HEK293 (cell line): Measurements from ENCODE around the gene ATRAID.

Source experiments
- CTCF ChIA-PET: fragments of 350-600 bp; formaldehyde crosslinking; extraction: SDS; loops from one replicate; lab custom pipeline; 2021; ENCODE audit warnings: antibody characterized with exemption; lab: Yijun Ruan, JAX
- POLR2A ChIA-PET: fragments of 300-600 bp; formaldehyde crosslinking; extraction: SDS; loops from one replicate; lab custom pipeline; 2020; ENCODE audit warnings: antibody characterized with exemption, inconsistent platforms; lab: Yijun Ruan, JAX
- H3K27ac ChIP-seq: fragments of 200-500 bp; sonication (Bioruptor generic); 2 replicates; pipeline ENCODE4 v1.5.1; 2014; ENCODE audit warnings: low read depth, low read length, control low read depth, inconsistent platforms; ENCODE audit errors: extremely low read depth
- H3K36me3 ChIP-seq, 2 experiments: fragments of 200-500 bp in 1 of 2; sonication (Bioruptor generic) in 1 of 2; 1 replicate in 1 of 2; 2 replicates in 1 of 2; pipeline ENCODE4 v1.5.1; 2014 to 2017; ENCODE audit warnings: inconsistent platforms in 2 of 2, low read length in 2 of 2; ENCODE audit not compliant: control insufficient read depth in 2 of 2, insufficient read depth in 1 of 2
- H3K4me1 ChIP-seq: fragments of 200-500 bp; sonication (Bioruptor generic); 2 replicates; pipeline ENCODE4 v1.5.1; 2014; ENCODE audit warnings: mild to moderate bottlenecking, low read length, inconsistent platforms; ENCODE audit not compliant: control insufficient read depth, insufficient read depth
- H3K4me3 ChIP-seq: 2 replicates; pipeline ENCODE4 v1.5.1; 2011; ENCODE audit warnings: low read depth, mild to moderate bottlenecking, control low read depth, low read length, moderate library complexity
- H3K9me3 ChIP-seq: fragments of 200-500 bp; sonication (Bioruptor generic); 2 replicates; pipeline ENCODE4 v1.5.1; 2014; ENCODE audit warnings: low read depth, low read length, inconsistent platforms; ENCODE audit not compliant: control insufficient read depth, insufficient read depth
- BCL11B ChIP-seq: fragments of 450-650 bp; formaldehyde crosslinking; IDR thresholded peaks from 2 replicates; pipeline ENCODE4 v1.5.1; 2016; ENCODE audit warnings: low read depth, missing biosample characterization, missing genetic modification characterization
- HOXA7 ChIP-seq: sonication (generic); formaldehyde crosslinking; IDR thresholded peaks from 2 replicates; pipeline ENCODE4 v1.8.1; 2022; ENCODE audit warnings: missing genetic modification reagents, borderline replicate concordance
- KLF10 ChIP-seq: fragments of 450-650 bp; IDR thresholded peaks from 2 replicates; pipeline ENCODE4 v1.5.1; 2018; ENCODE audit warnings: missing biosample characterization, mild to moderate bottlenecking, missing genetic modification characterization
- KLF16 ChIP-seq: fragments of 450-650 bp; formaldehyde crosslinking; IDR thresholded peaks from 2 replicates; pipeline ENCODE4 v1.5.1; 2017; ENCODE audit warnings: missing biosample characterization, missing genetic modification characterization
- PRDM1 ChIP-seq: fragments of 450-650 bp; formaldehyde crosslinking; IDR thresholded peaks from 2 replicates; pipeline ENCODE4; 2016; ENCODE audit warnings: missing biosample characterization, missing genetic modification characterization
- RBAK ChIP-seq: fragments of 450-650 bp; formaldehyde crosslinking; IDR thresholded peaks from 2 replicates; pipeline ENCODE4 v1.5.1; 2016; ENCODE audit warnings: missing biosample characterization, missing genetic modification characterization
- ZEB2 ChIP-seq: fragments of 450-650 bp; formaldehyde crosslinking; IDR thresholded peaks from 2 replicates; pipeline ENCODE4 v1.5.1; 2016; ENCODE audit warnings: missing biosample characterization, missing genetic modification characterization
- ZNF10 ChIP-seq: fragments of 450-650 bp; formaldehyde crosslinking; IDR thresholded peaks from 2 replicates; pipeline ENCODE4 v1.5.1; 2017; ENCODE audit warnings: missing biosample characterization, missing genetic modification characterization
- ZNF133 ChIP-seq: fragments of 450-650 bp; formaldehyde crosslinking; IDR thresholded peaks from 2 replicates; pipeline ENCODE4 v1.5.1; 2016; ENCODE audit warnings: missing biosample characterization, missing genetic modification characterization
- ZNF473 ChIP-seq: fragments of 450-650 bp; formaldehyde crosslinking; IDR thresholded peaks from 2 replicates; pipeline ENCODE4 v1.5.1; 2017; ENCODE audit warnings: missing biosample characterization, missing genetic modification characterization
- ZNF677 ChIP-seq: fragments of 450-650 bp; IDR thresholded peaks from 2 replicates; pipeline ENCODE4 v1.5.0; 2018; ENCODE audit warnings: missing biosample characterization, mild to moderate bottlenecking, missing genetic modification characterization, moderate library complexity
- ZNF747 ChIP-seq: fragments of 450-650 bp; formaldehyde crosslinking; IDR thresholded peaks from 2 replicates; pipeline ENCODE4 v1.5.1; 2016; ENCODE audit warnings: missing biosample characterization, missing genetic modification characterization
- ZNF76 ChIP-seq: fragments of 450-650 bp; formaldehyde crosslinking; IDR thresholded peaks from 2 replicates; pipeline ENCODE4; 2016; ENCODE audit warnings: low read depth, missing biosample characterization, missing genetic modification characterization, borderline replicate concordance
- TF ChIP-seq, protein P1 (sequence below): fragments of 450-650 bp; formaldehyde crosslinking; IDR thresholded peaks from 2 replicates; pipeline ENCODE4 v1.5.1; 2017; ENCODE audit warnings: missing biosample characterization, missing genetic modification characterization
- TF ChIP-seq, protein P2 (sequence below): fragments of 450-650 bp; formaldehyde crosslinking; IDR thresholded peaks from 2 replicates; pipeline ENCODE4 v1.5.1; 2016; ENCODE audit warnings: missing biosample characterization, missing genetic modification characterization
- TF ChIP-seq, protein P3 (sequence below): fragments of 450-650 bp; formaldehyde crosslinking; conservative IDR thresholded peaks from 2 replicates; pipeline ENCODE4 v1.5.1; 2016; ENCODE audit warnings: low read depth, missing biosample characterization, missing genetic modification characterization
- TF ChIP-seq, protein P4 (sequence below): fragments of 450-650 bp; formaldehyde crosslinking; IDR thresholded peaks from 2 replicates; pipeline ENCODE4 v1.5.1; 2017; ENCODE audit warnings: missing biosample characterization, missing genetic modification characterization

ATRAID gene

DNA sequence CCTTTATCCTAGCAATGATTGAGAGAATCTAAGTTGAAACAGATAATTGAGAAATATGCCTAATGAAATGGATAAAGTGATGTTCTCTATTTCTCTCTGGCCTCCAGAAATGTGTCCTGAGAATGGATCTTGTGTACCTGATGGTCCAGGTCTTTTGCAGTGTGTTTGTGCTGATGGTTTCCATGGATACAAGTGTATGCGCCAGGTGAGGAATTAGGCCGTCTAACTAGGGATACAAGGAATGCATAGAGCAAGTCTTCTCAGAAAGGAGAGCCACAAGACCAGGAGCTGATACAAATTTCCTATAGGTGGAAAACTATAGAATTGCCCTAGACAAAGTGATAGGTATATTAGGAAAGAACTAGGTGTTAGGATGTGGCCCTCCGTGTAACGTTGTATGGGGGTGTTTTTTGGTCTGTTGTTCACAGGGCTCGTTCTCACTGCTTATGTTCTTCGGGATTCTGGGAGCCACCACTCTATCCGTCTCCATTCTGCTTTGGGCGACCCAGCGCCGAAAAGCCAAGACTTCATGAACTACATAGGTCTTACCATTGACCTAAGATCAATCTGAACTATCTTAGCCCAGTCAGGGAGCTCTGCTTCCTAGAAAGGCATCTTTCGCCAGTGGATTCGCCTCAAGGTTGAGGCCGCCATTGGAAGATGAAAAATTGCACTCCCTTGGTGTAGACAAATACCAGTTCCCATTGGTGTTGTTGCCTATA is 4.7 kb downstream of the ATRAID start:
- TF ChIP-seq KLF16 (tag by site-specific recombination) (no peak), RBAK (no peak), ZNF677 (no peak), ZNF747 (tag by site-specific recombination) (no peak), KLF10 (tag by site-specific recombination) (no peak), BCL11B (no peak), ZNF133 (tag by site-specific recombination) (no peak), ZEB2 (tag by site-specific recombination) (no peak), ZNF10 (tag by site-specific recombination) (no peak), PRDM1 (tag by site-specific recombination) (no peak), HOXA7 (CRISPR knock-in tag) (no peak), ZNF76 (tag by site-specific recombination) (no peak), ZNF473 (tag by site-specific recombination) (no peak)
- TF ChIP-seq, protein P1, sequence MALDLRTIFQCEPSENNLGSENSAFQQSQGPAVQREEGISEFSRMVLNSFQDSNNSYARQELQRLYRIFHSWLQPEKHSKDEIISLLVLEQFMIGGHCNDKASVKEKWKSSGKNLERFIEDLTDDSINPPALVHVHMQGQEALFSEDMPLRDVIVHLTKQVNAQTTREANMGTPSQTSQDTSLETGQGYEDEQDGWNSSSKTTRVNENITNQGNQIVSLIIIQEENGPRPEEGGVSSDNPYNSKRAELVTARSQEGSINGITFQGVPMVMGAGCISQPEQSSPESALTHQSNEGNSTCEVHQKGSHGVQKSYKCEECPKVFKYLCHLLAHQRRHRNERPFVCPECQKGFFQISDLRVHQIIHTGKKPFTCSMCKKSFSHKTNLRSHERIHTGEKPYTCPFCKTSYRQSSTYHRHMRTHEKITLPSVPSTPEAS (tag by site-specific recombination): no peak
- TF ChIP-seq, protein P2, sequence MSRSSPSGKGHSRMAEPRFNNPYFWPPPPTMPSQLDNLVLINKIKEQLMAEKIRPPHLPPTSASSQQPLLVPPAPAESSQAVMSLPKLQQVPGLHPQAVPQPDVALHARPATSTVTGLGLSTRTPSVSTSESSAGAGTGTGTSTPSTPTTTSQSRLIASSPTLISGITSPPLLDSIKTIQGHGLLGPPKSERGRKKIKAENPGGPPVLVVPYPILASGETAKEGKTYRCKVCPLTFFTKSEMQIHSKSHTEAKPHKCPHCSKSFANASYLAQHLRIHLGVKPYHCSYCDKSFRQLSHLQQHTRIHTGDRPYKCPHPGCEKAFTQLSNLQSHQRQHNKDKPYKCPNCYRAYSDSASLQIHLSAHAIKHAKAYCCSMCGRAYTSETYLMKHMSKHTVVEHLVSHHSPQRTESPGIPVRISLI (tag by site-specific recombination): no peak
- TF ChIP-seq, protein P3, sequence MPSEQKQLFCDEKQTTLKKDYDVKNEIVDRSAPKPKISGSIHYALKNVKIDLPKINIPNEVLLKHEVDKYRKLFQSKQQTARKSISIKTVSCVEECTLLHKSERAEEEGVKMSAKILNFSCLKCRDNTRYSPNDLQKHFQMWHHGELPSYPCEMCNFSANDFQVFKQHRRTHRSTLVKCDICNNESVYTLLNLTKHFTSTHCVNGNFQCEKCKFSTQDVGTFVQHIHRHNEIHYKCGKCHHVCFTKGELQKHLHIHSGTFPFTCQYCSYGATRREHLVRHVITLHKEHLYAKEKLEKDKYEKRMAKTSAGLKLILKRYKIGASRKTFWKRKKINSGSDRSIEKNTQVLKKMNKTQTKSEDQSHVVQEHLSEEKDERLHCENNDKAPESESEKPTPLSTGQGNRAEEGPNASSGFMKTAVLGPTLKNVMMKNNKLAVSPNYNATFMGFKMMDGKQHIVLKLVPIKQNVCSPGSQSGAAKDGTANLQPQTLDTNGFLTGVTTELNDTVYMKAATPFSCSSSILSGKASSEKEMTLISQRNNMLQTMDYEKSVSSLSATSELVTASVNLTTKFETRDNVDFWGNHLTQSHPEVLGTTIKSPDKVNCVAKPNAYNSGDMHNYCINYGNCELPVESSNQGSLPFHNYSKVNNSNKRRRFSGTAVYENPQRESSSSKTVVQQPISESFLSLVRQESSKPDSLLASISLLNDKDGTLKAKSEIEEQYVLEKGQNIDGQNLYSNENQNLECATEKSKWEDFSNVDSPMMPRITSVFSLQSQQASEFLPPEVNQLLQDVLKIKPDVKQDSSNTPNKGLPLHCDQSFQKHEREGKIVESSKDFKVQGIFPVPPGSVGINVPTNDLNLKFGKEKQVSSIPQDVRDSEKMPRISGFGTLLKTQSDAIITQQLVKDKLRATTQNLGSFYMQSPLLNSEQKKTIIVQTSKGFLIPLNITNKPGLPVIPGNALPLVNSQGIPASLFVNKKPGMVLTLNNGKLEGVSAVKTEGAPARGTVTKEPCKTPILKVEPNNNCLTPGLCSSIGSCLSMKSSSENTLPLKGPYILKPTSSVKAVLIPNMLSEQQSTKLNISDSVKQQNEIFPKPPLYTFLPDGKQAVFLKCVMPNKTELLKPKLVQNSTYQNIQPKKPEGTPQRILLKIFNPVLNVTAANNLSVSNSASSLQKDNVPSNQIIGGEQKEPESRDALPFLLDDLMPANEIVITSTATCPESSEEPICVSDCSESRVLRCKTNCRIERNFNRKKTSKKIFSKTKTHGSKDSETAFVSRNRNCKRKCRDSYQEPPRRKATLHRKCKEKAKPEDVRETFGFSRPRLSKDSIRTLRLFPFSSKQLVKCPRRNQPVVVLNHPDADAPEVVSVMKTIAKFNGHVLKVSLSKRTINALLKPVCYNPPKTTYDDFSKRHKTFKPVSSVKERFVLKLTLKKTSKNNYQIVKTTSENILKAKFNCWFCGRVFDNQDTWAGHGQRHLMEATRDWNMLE (tag by site-specific recombination): no peak
- TF ChIP-seq, protein P4, sequence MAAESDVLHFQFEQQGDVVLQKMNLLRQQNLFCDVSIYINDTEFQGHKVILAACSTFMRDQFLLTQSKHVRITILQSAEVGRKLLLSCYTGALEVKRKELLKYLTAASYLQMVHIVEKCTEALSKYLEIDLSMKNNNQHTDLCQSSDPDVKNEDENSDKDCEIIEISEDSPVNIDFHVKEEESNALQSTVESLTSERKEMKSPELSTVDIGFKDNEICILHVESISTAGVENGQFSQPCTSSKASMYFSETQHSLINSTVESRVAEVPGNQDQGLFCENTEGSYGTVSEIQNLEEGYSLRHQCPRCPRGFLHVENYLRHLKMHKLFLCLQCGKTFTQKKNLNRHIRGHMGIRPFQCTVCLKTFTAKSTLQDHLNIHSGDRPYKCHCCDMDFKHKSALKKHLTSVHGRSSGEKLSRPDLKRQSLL (tag by site-specific recombination): no peak
- CTCF ChIA-PET: interaction anchor here (1.4 kb wide), 1 partner anchor 11 kb away, joined by 4 read pairs; no protein-coding TSS in a partner anchor

More for the DNA sequence above, 4.7 kb downstream of the ATRAID start:
- POLR2A ChIA-PET: interaction anchor here (0.6 to 1.5 kb wide), 4 partner anchors 9 to 166 kb away, joined by 3 read pairs; no protein-coding TSS in a partner anchor
- Histone ChIP-seq H3K9me3 (no peaks in the 10 kb centered on the region), H3K4me1 (no peaks in the 10 kb centered on the region; the same call in 1 of the 2 replicates), H3K36me3 (peaks cover 20 to 71% of the 10 kb centered on the region in 2 experiments; a peak in 2 of 3 replicates), H3K27ac (no peak overlapping the region), H3K4me3 (peak overlapping the region; percentile 29)
